Measurements from ENCODE around the gene LRRC47.
"Not testable (repeated sequence)": the region's sequence is repeated elsewhere in the genome, so short reads cannot be mapped to it uniquely, and the experiment has no call there.

Gene LRRC47

DNA sequence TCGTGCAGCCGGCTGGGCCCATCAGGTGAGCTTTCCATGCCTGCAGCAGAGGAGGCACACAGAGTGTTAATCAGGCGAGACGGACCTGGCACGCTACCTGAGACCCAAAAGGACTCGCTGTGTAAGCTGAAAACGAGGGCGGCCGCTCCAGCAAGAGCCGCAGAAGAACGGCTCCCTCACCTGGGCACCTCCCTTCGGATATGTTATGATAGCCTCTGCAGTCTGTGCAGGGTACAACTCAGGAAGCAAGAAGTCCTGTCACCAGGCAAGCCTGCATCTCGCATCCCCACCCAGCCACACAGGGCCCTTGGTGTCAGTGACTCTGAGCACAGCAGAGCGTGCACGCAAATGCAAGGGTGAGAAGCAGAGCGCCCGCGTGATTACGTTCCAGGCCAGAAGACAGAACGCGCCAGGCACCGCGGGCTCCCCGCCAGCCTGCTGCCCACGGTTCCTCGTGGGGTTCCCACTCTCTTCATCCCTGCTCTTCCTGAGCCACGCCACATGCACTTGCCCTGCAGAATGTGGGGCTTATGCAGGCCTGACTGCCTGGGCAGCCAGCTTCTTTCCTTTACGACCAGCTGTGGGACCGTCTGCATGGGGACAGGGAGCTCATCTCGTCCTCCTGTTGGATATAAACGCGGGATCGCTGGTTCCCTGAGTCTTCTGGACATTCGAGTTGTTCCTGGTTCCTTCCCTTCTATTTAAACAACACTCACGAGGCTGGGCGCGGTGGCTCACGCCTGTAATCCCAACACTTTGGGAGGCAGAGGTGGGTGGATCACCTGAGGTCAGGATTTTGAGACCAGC is 20.2 kb upstream of the LRRC47 start:
- no peak for DNase-seq (ENCODE audit: extremely low read depth in 1 of 2, low read depth in 1 of 2)

DNA sequence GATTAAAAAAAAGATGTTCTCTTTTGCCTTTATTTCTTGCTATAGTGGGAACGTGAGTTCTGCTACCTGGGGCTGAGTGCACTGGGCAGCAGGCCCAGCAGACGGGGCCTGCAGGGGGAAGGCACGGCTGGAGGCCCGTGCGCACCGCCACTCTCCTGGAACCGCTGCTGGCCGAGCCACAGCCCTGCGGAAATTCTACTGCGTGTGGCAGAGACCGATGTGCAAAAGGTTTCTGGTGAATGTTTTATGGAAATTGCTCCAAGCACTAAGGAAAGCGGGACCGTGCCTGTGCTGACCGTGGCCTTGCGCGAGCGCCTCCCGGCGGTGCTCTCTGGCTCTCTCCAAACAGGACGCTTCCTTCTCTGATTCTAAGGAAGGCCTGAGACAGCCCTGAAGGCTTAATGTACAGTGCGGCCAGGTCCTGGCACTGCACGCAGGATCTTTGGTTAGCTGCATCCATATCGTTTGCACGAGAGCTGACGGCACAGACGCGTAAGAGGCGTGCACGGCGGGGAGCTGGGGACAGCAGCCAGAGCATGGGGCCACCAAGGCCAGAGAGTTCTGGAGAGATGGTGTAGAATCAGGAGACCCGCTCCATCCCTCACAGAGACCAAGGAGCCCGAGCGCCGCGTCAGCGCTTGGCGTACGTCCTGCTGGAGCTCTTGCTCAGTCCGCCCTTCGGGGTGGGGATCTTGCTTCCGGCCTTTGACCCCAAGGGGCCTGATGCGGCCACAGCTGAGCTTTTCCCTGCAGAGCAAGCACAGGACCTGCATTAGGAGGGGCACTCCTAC is 18.7 kb upstream of the LRRC47 start:
- DNase-seq (ENCODE audit: extremely low read depth in 1 of 2, low read depth in 1 of 2), result no peak

DNA sequence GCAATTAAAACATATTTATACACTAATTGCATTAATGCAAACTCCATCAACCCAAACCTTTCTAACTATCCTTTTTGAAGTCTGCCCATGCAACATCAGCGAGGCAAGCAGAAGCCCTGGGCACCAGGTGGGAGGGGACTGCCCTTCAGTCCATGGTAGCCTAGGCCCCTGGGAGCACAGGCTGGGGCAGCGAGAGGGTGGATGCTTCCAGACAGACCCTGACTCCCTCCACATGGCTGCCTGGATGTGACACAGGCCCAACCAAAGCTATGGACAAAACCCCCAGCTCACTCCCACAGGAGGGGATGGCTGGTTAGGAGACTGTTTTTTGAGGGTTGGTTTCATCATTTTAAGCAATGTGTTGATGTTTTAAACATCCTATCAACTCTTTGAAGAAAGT is 17.8 kb upstream of the LRRC47 start:
- no peak for DNase-seq (ENCODE audit: extremely low read depth in 1 of 2, low read depth in 1 of 2)

DNA sequence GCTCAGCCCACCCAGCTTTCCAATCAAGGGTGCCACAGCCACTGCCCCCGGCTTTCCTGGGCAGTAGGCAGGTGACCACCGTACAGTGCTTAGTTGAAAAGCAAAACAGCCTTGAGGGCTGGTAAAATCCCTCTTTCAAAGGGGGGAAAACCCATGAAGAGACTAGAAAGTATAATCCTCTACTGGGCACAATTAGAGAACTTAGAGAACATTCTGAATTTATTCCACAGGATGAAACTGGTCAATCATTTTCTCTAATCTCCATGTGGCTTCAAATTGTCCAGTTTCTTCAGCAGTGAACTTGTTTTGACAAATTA is 15.3 kb upstream of the LRRC47 start:
- DNase-seq (ENCODE audit: extremely low read depth in 1 of 2, low read depth in 1 of 2), result no peak

DNA sequence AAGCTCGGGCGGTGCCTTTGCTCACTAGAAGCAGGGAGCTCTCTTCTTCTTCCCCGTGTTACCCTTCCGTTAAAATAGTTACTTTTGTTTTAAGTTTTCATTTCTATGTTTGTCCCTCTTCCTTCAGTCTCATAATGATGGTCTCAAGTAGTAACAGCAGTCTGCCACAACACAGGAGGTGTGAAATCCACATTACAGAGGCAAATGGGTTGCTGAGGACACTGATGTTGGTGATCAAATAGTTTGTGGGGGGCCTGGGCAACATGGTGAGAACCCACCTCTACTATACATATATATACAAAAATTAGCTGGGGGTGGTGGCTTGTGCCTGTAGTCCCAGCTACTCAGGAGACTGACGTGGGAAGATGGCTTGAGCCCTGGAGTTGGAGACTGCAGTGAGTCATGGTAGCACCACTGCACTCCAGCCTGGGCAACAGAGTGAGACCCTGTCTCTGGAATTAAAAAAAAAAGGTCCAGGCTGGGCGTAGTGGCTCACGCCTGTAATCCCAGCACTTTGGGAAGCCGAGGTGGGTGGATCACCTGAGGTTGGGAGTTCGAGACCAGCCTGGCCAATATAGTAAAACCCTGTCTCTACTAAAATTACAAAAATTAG is 14.0 kb upstream of the LRRC47 start:
- DNase-seq (ENCODE audit: extremely low read depth in 1 of 2, low read depth in 1 of 2), result not testable (repeated sequence)

DNA sequence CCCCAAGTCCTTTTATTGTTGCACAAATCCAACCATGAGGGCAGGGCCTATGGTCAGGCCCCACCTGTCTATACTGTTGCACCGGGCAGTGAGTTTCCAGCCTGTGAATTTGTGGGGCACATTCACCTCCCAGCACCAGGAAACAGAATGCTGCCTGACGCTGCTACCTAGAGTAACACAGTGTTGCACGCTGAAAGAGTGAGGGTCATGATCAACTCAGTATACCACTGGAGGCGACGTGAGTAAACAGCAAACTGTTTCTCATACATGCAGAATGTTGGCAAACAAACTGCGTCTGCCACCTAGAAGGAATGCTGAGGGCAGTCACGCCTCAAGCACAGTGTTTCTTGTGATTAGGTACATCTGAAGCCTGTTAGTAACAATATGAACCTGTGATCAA is 13.4 kb upstream of the LRRC47 start:
- DNase-seq (ENCODE audit: extremely low read depth in 1 of 2, low read depth in 1 of 2), result no peak

DNA sequence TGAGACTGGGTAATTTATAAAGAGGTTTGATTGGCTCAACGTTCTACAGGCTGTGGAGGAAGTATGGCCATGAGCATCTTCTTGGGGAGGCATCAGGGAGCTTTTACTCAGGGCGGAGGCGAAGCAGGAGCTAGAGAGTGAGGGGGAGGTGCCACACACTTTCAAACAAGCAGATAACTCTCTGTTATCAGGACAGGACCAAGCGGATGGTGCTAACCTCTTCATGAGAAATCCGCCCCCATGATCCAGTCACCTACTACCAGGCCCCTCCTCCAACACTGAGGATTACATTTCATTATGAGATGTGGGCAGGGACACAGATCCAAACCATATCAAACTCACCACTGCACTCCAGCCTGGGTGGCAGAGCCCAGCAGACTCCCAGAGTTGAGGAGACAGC is 11.5 kb upstream of the LRRC47 start:
- no peak for DNase-seq (ENCODE audit: extremely low read depth in 1 of 2, low read depth in 1 of 2)

DNA sequence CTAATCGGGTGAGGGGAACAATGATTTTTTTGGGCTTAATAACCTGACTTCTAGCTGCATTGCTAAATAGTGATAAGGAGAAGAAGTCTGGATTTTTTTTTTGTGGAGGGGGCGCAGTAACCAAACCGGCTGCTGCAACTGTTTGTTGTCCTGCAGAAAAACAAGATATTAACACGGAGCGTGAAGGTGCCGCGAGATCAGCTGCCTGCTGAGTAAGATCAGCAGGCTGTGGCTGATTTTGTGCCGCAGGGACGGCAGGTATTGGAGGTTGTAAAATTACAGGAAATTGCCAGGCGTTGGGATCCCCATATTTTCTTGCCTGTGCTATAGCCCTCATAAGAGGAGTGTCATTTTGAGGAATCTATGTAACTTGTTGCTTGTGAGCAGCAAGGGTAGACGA is 8.7 kb upstream of the LRRC47 start:
- DNase-seq (ENCODE audit: extremely low read depth in 1 of 2, low read depth in 1 of 2), result no peak

DNA sequence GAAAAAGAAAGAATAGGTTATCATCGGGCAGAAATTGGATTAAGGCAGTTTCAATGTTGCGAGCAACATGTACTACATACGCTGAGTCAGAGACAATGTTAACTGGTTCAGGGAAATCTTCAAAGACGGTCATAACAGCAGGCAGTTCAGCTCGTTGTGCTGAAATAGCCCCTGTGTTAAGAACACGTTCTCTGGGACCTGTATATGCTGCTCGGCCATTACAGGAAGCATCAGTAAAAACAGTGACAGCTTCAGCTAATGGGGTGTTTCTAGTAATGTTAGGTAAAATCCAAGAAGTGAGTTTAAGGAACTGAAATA is 8.3 kb upstream of the LRRC47 start:
- DNase-seq (ENCODE audit: extremely low read depth in 1 of 2, low read depth in 1 of 2), result not testable (repeated sequence)

DNA sequence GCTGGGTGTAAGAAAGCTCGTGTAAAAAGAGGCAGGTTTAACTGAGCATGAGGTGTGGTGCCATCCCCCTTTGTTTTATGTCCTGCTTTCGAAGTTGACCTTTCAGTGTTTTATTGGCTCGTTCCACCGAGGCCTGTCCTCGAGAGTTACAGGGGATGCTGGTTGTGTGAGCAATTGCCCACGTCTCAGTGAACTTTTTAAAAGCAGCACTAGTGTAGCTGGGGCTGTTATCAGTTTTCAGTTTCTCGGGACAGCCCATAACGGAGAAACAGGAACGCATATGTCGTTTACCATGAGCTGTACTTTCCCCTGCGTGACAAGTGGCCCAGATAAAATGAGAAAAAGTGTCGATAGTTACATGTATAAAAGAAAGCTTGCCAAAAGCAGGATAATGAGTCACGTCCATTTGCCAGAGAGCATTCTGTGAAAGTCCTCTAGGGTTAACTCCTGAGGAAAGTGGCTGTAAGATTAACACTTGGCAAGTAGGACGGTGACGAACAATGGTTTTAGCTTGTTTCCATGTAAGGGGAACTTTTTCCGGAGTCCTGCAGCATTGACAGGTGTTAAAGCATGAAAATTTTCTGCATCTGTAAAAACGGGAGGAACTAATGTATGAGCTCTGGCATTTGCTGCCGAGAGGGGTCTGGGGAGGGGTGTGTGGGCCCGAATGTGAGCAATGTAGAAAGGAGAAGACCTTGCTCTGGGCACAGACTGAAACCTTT is 7.8 kb upstream of the LRRC47 start:
- no peak for DNase-seq (ENCODE audit: extremely low read depth in 1 of 2, low read depth in 1 of 2)

DNA sequence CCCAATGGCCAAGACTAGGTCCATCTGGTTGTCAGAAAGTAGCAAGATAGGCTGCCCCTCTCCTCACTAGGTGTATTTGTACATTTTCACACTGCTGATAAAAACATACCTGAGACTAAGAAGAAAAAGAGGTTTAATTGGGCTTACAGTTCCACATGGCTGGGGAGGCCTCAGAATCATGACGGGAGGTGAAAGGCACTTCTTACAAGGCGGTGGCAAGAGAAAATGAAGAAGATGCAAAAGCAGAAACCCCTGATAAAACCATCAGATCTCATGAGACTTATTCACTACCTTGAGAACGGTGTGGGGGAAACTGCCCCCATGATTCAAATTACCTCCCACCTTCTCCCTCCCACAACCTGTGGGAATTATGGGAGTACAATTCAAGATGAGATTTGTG is 4.5 kb upstream of the LRRC47 start:
- DNase-seq (ENCODE audit: extremely low read depth in 1 of 2, low read depth in 1 of 2), result peak in 1 of 2 donors; percentile 16

DNA sequence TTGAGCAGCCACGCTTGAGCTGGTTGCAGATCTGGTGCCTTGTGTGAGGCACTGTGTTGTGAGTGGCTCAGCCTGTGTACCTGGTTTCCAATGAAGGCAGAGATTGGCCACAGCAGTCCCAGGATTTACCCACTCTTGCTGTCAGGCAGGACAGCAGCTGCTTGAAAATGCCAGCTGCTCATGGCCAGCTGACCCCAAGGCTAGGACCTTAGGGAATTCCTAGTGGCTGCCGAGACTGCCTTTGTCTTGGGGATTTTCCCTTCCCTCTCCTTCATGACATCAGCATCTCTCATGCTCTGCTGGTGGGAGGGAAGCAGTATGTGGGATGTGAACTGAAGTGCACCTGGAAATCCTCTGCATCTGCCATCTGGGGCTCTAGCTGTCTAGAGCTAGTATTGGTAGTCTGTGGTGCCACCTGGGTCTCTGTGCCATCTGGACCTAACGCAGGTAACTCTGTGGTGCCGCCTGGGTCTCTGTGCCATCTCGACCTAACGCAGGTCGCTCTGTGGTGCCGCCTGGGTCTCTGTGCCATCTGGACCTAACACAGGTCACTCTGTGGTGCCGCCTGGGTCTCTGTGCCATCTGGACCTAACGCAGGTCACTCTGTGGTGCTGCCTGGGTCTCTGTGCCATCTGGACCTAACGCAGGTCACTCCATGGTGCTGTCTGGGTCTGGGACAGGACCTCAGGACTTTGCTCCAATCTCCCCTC is 3.8 kb upstream of the LRRC47 start:
- no peak for DNase-seq (ENCODE audit: extremely low read depth in 1 of 2, low read depth in 1 of 2)

DNA sequence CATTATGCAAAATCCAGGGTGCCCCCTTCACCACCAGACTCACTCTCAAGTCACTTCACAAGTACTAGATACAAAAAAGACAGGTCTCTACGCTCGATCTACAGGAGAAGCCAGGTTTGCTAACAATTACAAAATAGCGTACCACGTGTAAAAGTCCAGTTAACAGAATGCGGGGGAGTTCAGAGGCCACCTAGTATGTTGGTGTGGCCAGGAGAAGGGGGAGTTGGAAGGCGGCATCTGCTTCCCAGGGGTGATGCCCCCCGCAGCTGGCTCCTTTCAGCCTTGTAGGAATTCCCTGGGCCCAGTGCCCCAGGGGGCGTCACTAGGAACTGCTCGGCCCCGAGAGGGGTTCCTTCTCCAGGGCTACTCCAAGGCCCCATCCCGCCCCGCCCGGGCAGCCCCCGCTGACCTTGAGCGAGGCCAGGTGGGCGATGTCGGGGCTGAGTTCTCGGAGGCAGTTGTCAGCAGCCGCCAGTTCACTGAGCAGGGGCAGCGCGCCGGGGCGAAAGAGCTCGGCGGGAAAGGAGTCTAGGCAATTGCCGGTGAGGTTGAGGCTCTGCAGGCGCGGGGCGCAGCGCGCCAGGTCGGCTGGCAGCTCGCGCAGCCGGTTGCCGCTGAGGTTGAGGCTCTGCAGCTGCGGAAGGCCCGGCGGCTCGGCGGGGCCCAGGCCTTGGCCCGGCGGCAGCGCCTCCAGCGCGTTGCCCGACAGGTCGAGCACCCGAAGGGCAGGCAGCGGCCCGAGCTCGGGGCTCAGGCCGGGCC is 664 bp downstream of the LRRC47 start:
- DNase-seq (ENCODE audit: extremely low read depth in 1 of 2, low read depth in 1 of 2), result no peak

DNA sequence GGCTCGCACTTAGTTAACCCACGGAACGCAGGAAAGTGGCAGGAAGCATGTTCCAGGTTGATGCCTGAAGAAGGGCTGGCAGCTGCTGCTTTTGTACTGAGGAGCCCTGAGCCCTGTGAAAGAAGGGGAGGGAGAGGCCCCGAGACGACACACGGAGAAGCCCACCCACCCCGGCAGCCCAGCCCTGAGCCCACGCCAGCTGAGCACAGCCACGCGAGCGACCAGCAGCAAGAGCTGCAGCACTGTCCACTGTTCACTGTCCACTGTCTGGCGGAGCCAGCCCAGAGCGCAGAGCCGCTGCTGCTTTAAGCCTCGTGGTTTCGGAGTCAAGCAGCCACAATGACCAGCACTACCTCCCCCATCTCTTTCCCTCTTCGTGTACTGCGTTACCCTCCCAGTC is 5.3 kb downstream of the LRRC47 start:
- DNase-seq (ENCODE audit: extremely low read depth in 1 of 2, low read depth in 1 of 2), result no peak

DNA sequence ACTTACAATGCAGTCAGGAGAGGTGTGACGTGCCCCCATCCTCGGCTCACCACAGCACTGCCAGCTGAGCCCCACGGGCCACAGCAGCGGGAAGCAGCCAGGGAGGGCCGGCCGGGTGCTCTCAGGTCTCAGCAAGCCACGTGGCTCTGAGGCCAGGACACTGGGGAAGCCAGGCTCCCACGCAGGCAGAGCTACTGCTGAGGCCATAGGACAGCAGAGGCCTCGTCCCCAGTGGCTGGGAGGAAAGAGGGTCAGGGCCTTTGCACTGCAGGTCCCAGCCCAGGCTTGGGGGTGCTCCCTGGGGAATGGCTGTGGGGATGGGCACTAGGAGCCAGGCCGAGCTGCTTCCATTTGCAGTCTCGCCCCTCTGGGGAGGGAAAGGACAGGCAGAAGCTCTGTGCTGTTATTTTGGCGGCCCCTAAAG is 5.8 kb downstream of the LRRC47 start:
- no peak for DNase-seq (ENCODE audit: extremely low read depth in 1 of 2, low read depth in 1 of 2)

DNA sequence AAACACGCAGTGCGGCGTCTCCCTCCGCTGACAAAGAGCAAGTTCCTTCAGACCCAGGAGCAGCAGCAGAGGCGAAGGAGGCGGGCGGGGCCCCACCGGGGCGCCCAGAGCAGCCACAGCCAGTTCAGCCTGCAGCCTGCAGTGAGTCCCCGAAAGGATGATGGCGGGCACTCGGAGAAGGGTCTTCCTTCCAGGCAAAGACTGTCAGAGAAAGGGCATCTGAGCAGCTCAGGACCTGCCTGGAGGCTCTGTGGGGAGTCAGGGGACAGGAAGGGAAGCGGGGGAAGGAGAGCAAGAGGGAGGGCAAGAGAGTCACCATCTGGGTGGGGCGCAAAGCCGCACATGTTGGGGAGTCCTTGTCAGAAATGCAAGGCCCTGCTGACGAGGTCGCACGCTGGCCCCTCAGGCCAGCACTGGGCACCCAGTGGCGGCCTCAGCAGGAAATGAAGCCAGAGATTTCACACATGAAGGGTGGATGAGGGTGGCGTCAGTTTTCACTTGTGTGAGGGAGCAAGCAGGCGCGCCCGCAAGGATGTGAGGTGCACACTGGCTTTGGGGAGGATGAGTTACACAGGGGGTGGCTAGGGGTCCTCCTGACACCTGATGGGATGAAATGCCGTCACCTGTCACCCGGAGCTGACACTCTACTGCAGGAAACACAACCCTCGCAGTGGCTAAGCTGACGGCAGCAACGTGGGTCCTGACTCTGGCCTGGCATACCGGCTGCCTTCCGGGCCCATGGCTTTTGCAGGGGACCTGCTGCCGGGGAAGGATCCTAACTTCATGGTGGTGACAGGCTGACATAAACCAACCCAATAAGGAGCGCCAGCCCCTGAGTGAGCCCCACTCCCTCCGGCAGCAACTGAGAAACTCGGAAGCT is 6.6 kb downstream of the LRRC47 start:
- DNase-seq (ENCODE audit: extremely low read depth in 1 of 2, low read depth in 1 of 2), result no peak

DNA sequence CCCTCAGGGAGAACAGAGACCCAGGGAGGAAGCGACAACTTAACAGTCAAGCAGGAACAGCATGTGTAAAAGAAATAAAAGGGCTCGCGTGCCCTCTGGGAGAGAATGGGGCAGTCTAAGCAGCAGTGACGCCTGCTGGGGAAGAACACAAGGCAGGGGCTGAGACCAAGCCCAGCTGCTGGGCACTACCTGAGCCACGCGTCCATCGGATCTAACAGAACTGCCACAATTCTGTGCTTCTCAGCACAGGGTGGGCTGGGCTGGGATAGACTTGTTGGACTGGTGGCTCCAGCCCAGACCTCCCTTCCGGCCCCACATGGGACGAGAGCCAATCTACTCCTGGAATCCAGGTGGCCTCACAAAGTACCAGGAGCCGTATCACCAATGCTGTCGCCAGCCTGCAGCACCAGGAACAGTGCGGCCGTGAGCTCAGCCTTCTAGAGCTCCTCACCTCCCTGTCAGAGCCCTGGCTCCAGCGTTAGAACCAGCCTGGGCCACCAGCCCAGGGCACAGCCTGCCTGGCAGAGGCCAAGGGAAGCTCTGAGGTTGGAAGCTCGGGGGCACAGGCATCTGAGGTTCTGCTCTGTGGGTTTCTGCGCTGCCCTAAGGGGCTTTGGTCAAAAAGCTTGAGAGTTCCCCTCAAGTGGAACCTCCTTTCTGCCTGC is 7.4 kb downstream of the LRRC47 start:
- DNase-seq (ENCODE audit: extremely low read depth in 1 of 2, low read depth in 1 of 2), result no peak

DNA sequence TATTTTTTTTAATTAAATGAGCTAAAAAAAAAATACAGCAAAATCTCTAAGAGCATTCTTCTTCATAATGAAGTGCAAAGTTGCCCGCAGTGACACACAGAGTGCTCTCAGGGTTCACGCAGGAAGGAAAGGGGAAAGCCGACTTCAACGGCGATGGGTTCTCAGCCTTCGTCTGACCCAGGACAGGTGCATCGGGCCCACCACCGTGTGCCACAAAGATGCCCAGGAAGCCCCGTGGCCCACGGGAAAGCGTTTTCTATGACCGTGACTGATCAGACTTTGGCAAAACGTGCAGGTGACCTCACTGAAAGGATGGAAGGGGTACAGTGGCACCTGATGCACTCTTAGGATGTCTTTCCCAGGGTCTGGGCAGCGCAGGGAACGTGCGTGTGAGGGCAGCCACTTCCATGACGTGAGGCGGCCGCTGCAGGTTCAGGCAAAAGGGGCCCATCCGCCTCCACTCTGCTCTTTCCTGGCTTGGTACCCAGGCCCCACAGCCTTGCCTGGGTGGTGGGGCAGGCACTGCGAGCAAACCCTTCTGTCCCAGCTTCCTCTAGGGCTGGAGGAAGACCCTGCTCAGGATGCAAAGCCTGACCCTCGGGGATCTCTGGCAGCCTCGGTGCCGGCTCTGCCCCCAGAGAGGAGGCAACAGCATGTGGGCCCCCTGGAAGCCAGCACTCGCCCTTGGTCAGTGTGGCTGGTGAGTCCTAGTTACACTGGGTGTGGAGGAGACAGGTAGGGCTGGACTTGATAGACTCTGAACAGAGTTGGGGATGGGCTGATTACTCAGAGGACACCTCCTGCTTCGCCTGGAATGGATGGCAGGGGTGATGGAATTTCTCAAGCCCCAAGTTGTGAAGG is 8.3 kb downstream of the LRRC47 start:
- no peak for DNase-seq (ENCODE audit: extremely low read depth in 1 of 2, low read depth in 1 of 2)

Data from stimulated activated CD8-positive, alpha-beta memory T cell treated with anti-CD3 and anti-CD28 coated beads, Interleukin-7, amount 100 ng/mL, for 48 hours (primary cell).